Measurements from ENCODE around the gene PDIK1L.

The PDIK1L gene

DNA sequence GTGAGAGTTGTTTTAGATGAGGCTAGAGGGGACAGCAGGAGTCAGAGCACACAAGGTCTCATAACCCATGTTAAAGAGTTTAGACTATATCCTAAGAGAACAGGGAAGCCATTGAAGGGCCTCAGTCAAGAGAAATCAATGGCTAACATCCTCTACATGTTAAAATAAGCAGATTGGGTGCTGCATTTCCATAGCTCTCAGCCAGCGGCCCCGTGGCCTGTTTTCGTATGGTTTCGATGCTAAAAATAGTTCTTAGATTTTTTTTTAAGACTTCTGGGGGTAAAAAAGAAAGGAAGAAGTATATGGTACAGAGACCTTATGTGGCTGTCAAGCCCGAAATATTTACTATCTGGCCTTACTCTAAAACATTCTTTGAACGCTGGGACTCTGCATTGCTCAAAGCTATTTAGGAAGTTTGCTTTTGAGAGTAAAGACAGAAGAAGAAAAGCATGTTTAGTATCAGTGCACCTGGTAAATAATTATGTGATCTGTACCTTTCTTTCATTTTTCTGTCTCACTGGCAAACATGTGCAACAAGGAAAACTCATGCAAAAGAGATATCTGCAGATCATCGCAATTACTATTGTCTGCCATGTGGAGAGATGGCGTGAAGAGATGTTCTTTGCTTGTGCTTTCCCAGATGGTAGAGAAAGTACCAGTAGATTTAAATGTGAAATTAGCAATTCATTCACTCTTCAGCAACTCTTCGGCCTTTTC, 8.4 kb downstream of the PDIK1L start:
- DNase-seq (ENCODE audit: low read depth in 1 of 2, low spot score in 1 of 2), result no peak
- H3K4me3 ChIP-seq (replicated peaks; ENCODE audit: insufficient read depth, low read length), result no peak overlapping the region
- TF ChIP-seq, protein P1, sequence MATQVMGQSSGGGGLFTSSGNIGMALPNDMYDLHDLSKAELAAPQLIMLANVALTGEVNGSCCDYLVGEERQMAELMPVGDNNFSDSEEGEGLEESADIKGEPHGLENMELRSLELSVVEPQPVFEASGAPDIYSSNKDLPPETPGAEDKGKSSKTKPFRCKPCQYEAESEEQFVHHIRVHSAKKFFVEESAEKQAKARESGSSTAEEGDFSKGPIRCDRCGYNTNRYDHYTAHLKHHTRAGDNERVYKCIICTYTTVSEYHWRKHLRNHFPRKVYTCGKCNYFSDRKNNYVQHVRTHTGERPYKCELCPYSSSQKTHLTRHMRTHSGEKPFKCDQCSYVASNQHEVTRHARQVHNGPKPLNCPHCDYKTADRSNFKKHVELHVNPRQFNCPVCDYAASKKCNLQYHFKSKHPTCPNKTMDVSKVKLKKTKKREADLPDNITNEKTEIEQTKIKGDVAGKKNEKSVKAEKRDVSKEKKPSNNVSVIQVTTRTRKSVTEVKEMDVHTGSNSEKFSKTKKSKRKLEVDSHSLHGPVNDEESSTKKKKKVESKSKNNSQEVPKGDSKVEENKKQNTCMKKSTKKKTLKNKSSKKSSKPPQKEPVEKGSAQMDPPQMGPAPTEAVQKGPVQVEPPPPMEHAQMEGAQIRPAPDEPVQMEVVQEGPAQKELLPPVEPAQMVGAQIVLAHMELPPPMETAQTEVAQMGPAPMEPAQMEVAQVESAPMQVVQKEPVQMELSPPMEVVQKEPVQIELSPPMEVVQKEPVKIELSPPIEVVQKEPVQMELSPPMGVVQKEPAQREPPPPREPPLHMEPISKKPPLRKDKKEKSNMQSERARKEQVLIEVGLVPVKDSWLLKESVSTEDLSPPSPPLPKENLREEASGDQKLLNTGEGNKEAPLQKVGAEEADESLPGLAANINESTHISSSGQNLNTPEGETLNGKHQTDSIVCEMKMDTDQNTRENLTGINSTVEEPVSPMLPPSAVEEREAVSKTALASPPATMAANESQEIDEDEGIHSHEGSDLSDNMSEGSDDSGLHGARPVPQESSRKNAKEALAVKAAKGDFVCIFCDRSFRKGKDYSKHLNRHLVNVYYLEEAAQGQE (IDR thresholded peaks at IDR 0.05; ENCODE audit: insufficient replicate concordance, low read depth), result no peak
- TF ChIP-seq GABPA (IDR thresholded peaks at IDR 0.05; ENCODE audit: low read depth), result no peak
- TF ChIP-seq POLR2AphosphoS5 (IDR thresholded peaks at IDR 0.05; ENCODE audit: low read depth), result no peak
- no peak for TF ChIP-seq CTCF (IDR thresholded peaks at IDR 0.05; ENCODE audit: insufficient read depth, low read length)
- TF ChIP-seq SPI1 (IDR thresholded peaks at IDR 0.05; ENCODE audit: borderline replicate concordance, low read depth), result no peak
- peak overlapping the region; percentile 13; the same call in 1 of the 2 replicates for H3K27ac ChIP-seq (replicated peaks)
- no peaks in the 10 kb centered on the region for H3K27me3 ChIP-seq (ENCODE audit: insufficient read depth, poor library complexity, severe bottlenecking)

DNA sequence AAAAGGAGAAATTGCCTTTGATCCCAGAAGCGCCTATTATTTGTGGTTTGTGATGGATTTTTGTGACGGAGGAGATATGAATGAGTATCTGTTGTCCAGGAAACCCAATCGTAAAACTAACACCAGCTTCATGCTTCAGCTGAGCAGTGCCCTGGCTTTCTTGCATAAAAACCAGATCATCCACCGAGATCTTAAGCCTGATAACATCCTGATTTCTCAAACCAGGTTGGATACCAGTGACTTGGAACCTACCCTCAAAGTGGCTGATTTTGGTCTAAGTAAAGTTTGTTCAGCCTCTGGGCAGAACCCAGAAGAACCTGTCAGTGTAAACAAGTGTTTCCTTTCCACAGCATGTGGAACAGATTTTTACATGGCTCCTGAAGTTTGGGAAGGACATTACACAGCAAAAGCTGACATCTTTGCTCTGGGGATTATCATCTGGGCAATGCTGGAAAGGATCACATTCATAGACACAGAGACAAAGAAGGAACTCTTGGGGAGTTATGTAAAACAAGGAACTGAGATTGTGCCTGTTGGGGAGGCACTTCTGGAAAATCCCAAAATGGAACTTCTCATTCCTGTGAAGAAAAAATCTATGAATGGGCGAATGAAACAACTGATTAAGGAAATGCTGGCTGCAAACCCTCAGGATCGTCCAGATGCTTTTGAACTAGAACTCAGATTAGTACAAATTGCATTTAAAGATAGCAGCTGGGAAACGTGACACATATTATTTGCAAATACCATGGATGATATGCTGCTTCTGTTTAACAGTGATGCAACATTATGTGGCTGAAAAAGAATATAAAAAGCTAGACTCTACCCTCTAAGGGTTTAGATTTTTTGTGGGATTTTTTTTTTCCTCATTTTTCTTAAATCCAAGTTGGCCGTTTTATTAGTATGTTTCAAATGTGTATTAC, 10.5 kb downstream of the PDIK1L start:
- Histone ChIP-seq H3K27ac (replicated peaks) (peak overlapping the region; percentile 32), H3K4me3 (replicated peaks; ENCODE audit: insufficient read depth, low read length) (no peak overlapping the region), H3K27me3 (ENCODE audit: insufficient read depth, poor library complexity, severe bottlenecking) (no peaks in the 10 kb centered on the region)
- DNase-seq (ENCODE audit: low read depth in 1 of 2, low spot score in 1 of 2), result no peak
- TF ChIP-seq SPI1 (IDR thresholded peaks at IDR 0.05; ENCODE audit: borderline replicate concordance, low read depth), result peak; percentile 14; the same call in 1 of the 2 replicates
- TF ChIP-seq, protein P1 (IDR thresholded peaks at IDR 0.05; ENCODE audit: insufficient replicate concordance, low read depth), result no peak

DNA sequence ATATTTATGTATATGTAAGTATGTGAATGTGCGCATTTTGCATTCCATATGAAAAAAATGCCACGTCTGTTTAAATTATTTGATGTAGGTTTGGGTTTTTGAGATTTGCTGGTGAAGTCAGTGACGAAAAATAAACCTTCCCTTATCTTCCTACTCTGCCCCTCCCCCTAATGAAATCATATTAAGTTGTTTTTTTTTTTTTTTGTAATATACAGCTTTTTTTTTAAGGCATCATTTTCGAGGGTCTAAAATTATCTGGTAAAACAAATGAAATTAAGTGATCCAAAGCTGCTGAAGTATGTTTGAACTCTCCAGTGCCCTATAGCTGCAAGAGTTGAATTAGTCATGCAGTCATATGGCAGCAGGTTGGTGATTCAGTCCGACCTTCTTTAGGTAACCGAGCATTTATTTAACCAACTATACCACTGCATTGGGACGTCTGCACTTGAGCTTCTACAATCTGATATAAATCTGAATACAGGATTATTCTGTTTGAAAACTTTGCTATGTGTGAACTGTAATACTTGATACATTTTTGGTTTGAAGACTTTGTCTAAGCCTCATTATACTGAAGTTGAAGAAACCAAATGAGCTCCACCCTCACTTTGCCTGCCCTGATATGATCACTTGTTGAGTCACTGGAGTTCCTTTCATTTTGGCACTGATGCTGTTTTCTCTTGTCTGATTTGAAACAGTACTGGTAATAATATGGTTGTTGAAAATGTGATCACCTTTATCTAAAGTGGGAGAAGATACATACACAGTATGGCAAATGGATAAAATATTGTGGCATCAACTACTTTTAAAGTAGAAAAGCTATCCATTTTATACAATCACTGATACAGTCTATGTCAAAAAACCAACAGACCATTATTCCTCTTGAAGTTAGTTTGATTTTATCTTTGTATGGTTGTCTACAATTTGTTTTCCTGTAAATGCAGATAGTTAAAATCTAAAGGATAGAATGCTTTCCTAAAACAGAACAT, 11.7 kb downstream of the PDIK1L start:
- H3K4me3 ChIP-seq (replicated peaks; ENCODE audit: insufficient read depth, low read length), result no peak overlapping the region
- TF ChIP-seq GABPA (IDR thresholded peaks at IDR 0.05; ENCODE audit: low read depth) (no peak), CTCF (IDR thresholded peaks at IDR 0.05; ENCODE audit: insufficient read depth, low read length) (no peak), POLR2AphosphoS5 (IDR thresholded peaks at IDR 0.05; ENCODE audit: low read depth) (no peak), SPI1 (IDR thresholded peaks at IDR 0.05; ENCODE audit: borderline replicate concordance, low read depth) (no peak)
- TF ChIP-seq, protein P1 (IDR thresholded peaks at IDR 0.05; ENCODE audit: insufficient replicate concordance, low read depth), result no peak
- DNase-seq (ENCODE audit: low read depth in 1 of 2, low spot score in 1 of 2), result no peak
- H3K27ac ChIP-seq (replicated peaks), result no peak overlapping the region; the same call in 1 of the 2 replicates
- no peaks in the 10 kb centered on the region for H3K27me3 ChIP-seq (ENCODE audit: insufficient read depth, poor library complexity, severe bottlenecking)
